Tibial artery (tissue), 4 donors: ENCODE measurements around the gene ALDOB.

Experiments
- DNase-seq, 2 donors: peaks; one replicate each; pipeline ENCODE4 v3.0.0-alpha.2; 2019
- H3K27ac ChIP-seq, 2 donors: fragments of 200-600 bp; sonication (generic) in 1 of 2; 1 replicate in 1 of 2; 2 replicates in 1 of 2; pipeline ENCODE4 v1.5.1; 2018 to 2019; ENCODE audit warnings: mild to moderate bottlenecking in 1 of 2
- H3K27me3 ChIP-seq, 2 donors: fragments of 200-600 bp; sonication (generic) in 1 of 2; one replicate each; pipeline versions ENCODE4 v1.5.1 to v1.6.0; 2016 to 2019
- H3K36me3 ChIP-seq, 3 donors: fragments of 200-600 bp; sonication (generic) in 2 of 3; one replicate each; pipeline ENCODE4 v1.5.1; 2016 to 2019; ENCODE audit warnings: mild to moderate bottlenecking in 2 of 3
- H3K4me1 ChIP-seq, 4 donors: fragments of 200-600 bp; sonication (generic) in 2 of 4; 1 replicate in 3 of 4; 2 replicates in 1 of 4; pipeline ENCODE4 v1.5.1; 2016 to 2019
- H3K4me3 ChIP-seq, 2 donors: fragments of 200-600 bp; sonication (generic) in 1 of 2; 1 replicate in 1 of 2; 2 replicates in 1 of 2; pipeline ENCODE4 v1.5.1; 2018 to 2019; ENCODE audit warnings: mild to moderate bottlenecking in 2 of 2
- H3K9me3 ChIP-seq, 3 donors: fragments of 200-600 bp; sonication (generic) in 1 of 3; one replicate each; pipeline ENCODE4 v1.5.1; 2016 to 2019
- CTCF ChIP-seq, 2 experiments: fragments of 200-600 bp in 1 of 2; fragments of 450-650 bp in 1 of 2; IDR thresholded peaks; one replicate each; pipeline ENCODE4 v1.5.1; 2017 to 2019; ENCODE audit warnings: antibody characterized with exemption in 2 of 2, mild to moderate bottlenecking in 1 of 2, moderate library complexity in 1 of 2
- intact Hi-C: fragments of 100-400 bp; cut with DNase I; formaldehyde crosslinking; loops from one replicate; pipeline ENCODE4 v1.15.0; 2023; ENCODE audit warnings: low total_unique reads

ALDOB gene

DNA sequence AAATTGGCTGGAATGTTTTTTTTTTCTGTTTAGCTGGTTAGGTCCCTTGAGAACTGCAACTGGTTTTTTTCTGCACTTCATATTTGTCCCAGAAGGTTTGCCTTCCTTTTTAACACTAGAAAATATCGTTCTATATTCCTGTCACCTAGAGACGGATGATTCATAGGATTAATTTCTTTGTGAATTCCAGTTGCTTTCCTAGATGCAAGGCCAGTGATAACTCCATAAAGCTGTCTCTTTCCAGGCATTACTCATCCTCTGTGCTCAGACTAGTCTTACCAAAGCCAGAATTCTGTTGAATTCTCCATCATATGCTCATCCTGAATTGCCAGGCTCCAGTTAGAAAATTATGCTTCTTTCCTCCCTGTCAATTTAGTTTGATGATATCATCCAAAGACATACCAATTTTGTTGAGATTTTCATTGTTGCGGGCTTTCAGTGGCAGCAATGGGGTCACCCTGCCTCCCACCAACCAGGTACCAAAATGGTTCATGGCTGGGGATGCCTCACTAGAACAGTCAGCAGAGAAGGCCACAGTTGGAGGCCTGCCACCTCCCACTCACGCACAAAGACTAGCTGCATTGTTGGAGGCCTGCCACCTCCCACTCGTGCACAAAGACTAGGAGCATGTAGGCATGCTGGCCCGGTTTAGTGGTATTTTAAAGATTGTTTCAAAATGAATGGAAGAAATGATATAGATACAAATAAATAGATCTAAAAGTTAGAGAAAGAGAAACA is 59.3 kb downstream of the ALDOB start:
- no peaks in the 10 kb centered on the region for H3K9me3 ChIP-seq
- DNase-seq, result no peak
- H3K4me3 ChIP-seq, result peak overlapping the region; percentile 25 to 43
- no peaks in the 10 kb centered on the region for H3K27me3 ChIP-seq
- H3K36me3 ChIP-seq, result no peaks in the 10 kb centered on the region
- TF ChIP-seq CTCF (IDR thresholded peaks at IDR 0.05), result no peak
- H3K27ac ChIP-seq, result peak overlapping the region; percentile 28 to 41
- no peaks in the 10 kb centered on the region for H3K4me1 ChIP-seq
- intact Hi-C loops, result no loop called here

GRCh38 chr9:101375546-101375945 is 60.0 kb downstream of the ALDOB start:
- no peak for DNase-seq
- Histone ChIP-seq H3K36me3 (no peaks in the 10 kb centered on the region), H3K27me3 (no peaks in the 10 kb centered on the region), H3K4me3 (peak overlapping the region; percentile 25 to 43), H3K4me1 (no peaks in the 10 kb centered on the region), H3K9me3 (no peaks in the 10 kb centered on the region), H3K27ac (peak overlapping the region; percentile 28 to 41)
- TF ChIP-seq CTCF (IDR thresholded peaks at IDR 0.05), result no peak
- intact Hi-C loops, result no loop called here

DNA sequence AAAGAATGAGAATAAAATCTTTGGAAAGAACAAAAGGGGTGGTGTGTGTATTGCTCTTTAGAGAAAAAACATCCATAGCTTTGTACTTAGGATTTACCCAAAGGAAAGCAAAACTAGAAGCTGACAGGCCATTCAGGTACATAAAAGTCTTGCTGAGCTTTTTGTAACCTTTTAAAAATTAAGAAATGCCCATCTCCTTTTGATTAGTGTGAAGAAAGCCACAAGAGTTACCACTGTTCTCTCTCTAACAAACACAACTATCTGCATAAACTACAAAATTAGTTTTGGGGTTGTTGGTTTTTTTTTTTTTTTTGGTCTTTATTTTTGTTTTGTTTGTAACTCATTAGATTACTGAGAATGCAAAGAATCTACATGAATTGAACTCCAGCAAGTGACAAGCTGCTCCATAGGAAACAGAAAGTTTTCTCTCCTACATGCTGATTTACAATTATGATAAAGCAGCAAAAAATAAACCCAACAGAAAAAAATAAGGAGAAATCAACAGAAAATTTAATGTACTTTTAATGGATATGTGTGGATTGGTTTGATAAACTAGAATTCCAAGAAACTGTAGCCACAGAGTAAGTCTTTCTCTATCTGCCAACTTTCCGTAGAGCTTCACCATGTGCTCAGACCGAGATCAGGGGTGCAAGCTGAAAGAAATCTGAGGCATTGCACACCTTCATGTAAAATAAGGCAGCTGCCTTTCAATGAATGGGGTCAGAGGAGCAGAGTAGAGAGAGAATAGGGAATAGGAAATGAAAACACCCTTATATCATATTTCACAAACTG is 63.1 kb downstream of the ALDOB start:
- Histone ChIP-seq H3K4me1 (no peaks in the 10 kb centered on the region), H3K27me3 (no peaks in the 10 kb centered on the region), H3K4me3 (no peak overlapping the region), H3K36me3 (no peaks in the 10 kb centered on the region), H3K9me3 (no peaks in the 10 kb centered on the region), H3K27ac (no peak overlapping the region)
- intact Hi-C loops, result no loop called here
- TF ChIP-seq CTCF (IDR thresholded peaks at IDR 0.05), result no peak
- DNase-seq, result no peak

- no peak overlapping the region for H3K27ac ChIP-seq
- H3K9me3 ChIP-seq, result no peaks in the 10 kb centered on the region
- intact Hi-C loops, result no loop called here
- no peaks in the 10 kb centered on the region for H3K36me3 ChIP-seq
- TF ChIP-seq CTCF (IDR thresholded peaks at IDR 0.05), result no peak
- H3K4me1 ChIP-seq, result no peaks in the 10 kb centered on the region
- H3K27me3 ChIP-seq, result no peaks in the 10 kb centered on the region
- no peak overlapping the region for H3K4me3 ChIP-seq
- DNase-seq, result no peak
These were observed 63.8 kb downstream of the ALDOB start for GRCh38 chr9:101371813-101372212.
